ENCODE data around the gene NFATC2. TPM values are rescaled to one million over a fixed set of nuclear protein-coding genes. Genes with fewer than 3 reads are reported as not detected.
"Not testable (repeated sequence)": the region's sequence is repeated elsewhere in the genome, so short reads cannot be mapped to it uniquely, and the experiment has no call there.

NFATC2 gene
- total and polyA plus RNA-seq, 2 donors = 2.1 to 8.8 TPM

DNA sequence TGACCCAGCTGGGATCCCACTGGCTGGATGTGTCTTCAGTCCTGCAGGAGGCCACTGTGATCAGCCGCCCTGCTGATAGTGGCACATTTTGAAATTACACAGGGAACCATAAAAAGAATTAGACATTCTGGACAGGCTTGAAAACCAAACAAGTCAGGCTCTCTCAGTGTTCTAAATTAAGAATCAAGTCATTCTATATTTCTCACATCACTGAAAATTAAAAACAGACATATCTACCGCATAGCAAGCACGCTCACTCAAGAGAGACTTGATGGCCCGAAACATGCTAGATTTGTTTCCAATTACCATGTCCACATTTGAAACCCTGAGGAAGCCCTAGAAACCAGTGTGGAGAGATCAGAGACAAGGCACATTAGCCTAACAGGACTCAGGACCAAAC, 57.7 kb downstream of the NFATC2 start:
- DNase-seq (ENCODE audit: extremely low spot score) = no peak
- 95% methylated on average over 4 of the region's 4 CpGs for WGBS
- Histone ChIP-seq H3K36me3 (ENCODE audit: insufficient read depth) (no peaks in the 10 kb centered on the region), H3K4me3 (ENCODE audit: low read depth, low read length) (no peak overlapping the region), H3K27ac (ENCODE audit: low read depth) (no peak overlapping the region), H3K4me1 (ENCODE audit: insufficient read depth) (no peaks in the 10 kb centered on the region)

DNA sequence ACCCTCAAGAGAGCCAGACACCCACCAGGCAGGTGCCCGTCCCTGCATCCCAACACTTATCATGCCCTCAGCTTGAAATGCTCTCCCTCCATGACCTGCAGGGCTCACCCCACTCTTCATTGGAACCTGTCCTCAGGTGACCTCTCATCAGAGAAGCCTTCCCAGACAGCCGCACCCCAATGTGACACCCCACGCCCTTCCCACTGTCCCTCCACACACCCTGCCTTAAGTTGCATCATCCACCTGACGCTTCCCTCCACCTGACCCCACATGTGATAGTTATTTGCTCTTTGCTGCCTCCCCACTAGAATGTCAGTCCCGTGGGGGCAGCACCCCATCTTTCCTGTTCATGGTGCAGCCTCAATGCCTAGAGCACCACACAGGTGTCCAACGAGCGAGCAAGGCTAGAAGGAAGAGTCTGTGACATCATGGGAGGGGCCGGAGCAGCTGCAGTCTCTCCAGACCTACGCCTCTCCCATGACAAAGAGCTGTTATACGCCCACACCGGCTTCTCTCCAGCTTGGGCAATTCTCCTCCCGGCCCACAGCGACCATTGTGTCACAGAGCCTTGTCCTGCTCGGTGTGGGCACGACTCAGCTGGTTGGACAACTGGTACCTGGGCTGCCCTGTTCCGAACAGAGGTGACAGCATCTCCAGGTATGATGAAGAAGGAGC, 58.2 kb downstream of the NFATC2 start:
- DNase-seq (ENCODE audit: extremely low spot score) = no peak
- 86% methylated on average over 16 of the region's 16 CpGs for WGBS
- H3K36me3 ChIP-seq (ENCODE audit: insufficient read depth) = no peaks in the 10 kb centered on the region

DNA sequence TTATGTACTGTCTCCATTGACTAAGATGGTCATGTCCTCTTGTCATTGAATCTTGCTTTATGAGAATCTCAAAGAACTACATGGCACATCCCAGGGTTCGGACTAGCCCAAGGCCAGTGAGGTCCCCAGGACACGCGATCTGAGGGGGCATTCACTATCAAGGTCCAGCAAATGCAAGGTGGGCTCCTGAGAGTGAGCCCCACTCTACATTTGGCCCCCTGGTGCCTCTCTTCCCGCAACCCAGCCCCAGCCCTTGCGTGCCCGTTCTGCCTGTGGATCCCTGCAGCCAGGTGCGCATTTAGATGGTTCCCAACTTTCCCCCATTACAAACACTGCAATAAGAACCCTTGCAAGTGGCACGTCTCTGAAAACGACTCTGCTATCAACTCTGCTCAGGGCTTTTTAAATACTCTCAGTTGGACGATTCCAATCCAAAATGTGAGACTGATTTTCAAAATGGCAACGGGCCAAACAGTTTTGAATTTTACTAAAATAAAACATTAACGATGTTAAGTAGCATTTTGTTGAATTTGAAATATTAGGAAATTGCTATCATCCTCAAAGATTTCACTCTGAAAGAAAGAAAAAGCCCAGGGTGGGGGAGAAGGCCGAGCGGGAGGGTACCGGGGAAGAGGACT, 59.6 kb downstream of the NFATC2 start:
- 94% methylated on average over 15 of the region's 15 CpGs for WGBS
- DNase-seq (ENCODE audit: extremely low spot score) = no peak
- H3K4me1 ChIP-seq (ENCODE audit: insufficient read depth) = no peaks in the 10 kb centered on the region
- no peak overlapping the region for H3K4me3 ChIP-seq (ENCODE audit: low read depth, low read length)
- H3K36me3 ChIP-seq (ENCODE audit: insufficient read depth) = no peaks in the 10 kb centered on the region
- no peak overlapping the region for H3K27ac ChIP-seq (ENCODE audit: low read depth)

More for the DNA sequence above, 58.2 kb downstream of the NFATC2 start:
- Histone ChIP-seq H3K27ac (ENCODE audit: low read depth) (no peak overlapping the region), H3K4me3 (ENCODE audit: low read depth, low read length) (no peak overlapping the region), H3K4me1 (ENCODE audit: insufficient read depth) (no peaks in the 10 kb centered on the region)

DNA sequence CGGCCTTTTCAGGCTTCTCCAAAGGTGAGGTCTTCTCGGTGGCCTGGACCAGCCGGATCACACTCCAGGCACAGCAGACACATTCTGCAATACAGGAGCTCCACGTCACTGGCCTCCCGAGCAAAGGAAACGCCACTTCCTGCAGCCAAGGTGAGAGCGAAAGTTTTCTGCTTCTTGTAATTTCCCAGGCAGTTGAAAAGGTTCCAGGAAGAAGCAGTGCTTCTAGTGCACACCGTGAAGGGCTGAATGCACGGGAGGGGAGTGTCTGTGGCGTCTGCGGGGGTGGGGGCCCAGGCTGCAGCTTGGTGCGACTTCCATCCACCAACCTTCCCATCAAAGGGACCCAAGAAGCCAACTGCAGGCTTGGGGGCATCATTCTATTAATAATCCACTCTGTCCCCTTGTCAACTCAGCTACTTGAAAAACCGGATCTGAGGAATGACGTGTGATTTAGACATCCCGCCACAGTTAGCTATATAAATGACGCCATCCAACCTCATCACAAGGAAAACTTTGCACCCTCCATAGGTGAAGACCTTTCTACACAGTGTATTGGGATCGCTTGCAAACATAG, 61.1 kb downstream of the NFATC2 start:
- Histone ChIP-seq H3K27ac (ENCODE audit: low read depth) (no peak overlapping the region), H3K36me3 (ENCODE audit: insufficient read depth) (no peaks in the 10 kb centered on the region), H3K4me3 (ENCODE audit: low read depth, low read length) (no peak overlapping the region), H3K4me1 (ENCODE audit: insufficient read depth) (no peaks in the 10 kb centered on the region)
- 78% methylated on average over 17 of the region's 17 CpGs for WGBS
- no peak for DNase-seq (ENCODE audit: extremely low spot score)

DNA sequence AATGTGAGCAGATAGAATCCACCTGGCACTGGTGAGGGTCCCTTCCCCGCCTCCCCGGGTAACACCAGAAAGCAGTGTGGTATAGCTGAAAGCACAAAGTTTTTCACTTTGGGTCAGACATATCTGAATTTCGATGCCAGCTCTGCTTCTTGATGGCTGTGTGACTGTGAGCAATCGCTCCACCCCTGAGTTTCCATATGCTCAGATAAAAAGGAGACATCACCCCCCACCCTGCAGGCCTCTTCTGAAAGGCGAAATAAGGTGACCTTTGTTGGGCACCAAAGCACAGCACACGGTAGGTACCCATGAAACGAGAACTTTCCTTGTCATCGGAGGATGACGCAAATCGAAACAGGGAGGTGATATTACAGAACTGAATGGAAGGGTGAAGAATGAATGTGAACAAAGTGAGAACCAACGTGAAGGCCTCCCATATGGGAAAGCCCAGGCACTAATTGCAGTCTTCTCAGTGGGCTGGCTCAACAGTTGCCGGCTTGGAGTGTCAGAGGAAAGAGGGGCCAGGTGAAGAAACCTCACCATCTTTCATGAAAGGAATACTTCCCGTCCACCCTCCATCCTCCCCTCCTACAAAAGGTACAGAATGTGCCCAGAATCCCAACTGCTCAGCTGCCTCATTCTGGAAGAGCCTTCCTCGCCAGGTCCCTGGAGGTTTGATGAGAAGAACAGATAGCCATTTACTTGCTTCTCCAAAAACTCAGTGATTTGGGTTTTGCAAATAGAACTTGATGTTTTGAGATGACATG, 61.8 kb downstream of the NFATC2 start:
- Histone ChIP-seq H3K36me3 (ENCODE audit: insufficient read depth) (no peaks in the 10 kb centered on the region), H3K27ac (ENCODE audit: low read depth) (no peak overlapping the region), H3K4me1 (ENCODE audit: insufficient read depth) (no peaks in the 10 kb centered on the region), H3K4me3 (ENCODE audit: low read depth, low read length) (no peak overlapping the region)
- WGBS = 85% methylated on average over 14 of the region's 14 CpGs
- DNase-seq (ENCODE audit: extremely low spot score) = no peak

DNA sequence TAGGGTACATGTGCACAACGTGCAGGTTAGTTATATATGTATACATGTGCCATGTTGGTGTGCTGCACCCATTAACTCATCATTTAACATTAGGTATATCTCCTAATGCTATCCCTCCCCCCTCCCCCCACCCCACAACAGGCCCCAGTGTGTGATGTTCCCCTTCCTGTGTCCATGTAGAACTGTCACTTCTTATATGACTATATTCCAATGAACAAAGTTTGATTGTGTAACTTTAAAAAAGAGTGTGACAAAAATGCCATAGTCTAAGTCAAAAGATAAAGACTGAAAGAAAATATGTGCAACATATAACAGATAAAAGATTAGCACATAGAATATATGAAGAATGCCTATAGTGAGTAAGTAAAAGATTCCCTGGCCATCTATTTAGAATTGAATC, 66.4 kb downstream of the NFATC2 start:
- not testable (repeated sequence) for H3K4me1 ChIP-seq (ENCODE audit: insufficient read depth); DNase-seq (ENCODE audit: extremely low spot score); H3K36me3 ChIP-seq (ENCODE audit: insufficient read depth); H3K27ac ChIP-seq (ENCODE audit: low read depth); H3K4me3 ChIP-seq (ENCODE audit: low read depth, low read length)
- WGBS = 100% methylated on average over 1 of the region's 1 CpG

DNA sequence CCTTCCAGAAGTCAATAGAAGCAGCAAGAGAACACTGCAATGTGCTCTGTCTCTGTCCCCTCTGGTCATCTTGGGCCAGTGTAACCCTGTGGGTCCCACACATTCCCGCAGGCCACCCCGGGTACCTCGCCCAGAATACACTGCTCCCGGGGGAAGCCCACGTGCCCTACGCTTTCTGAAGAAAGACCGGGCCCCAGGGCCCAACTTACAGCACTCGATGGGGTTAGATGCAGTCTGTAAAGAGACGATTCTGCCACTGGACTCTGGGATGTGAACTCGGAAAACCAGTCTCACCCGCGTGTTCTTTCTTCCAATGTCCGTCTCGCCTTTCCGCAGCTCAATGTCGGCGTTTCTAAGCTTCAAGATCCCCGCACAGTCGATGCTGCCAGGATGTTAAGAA, 68.7 kb downstream of the NFATC2 start:
- Histone ChIP-seq H3K4me1 (ENCODE audit: insufficient read depth) (no peaks in the 10 kb centered on the region), H3K36me3 (ENCODE audit: insufficient read depth) (no peaks in the 10 kb centered on the region), H3K27ac (ENCODE audit: low read depth) (no peak overlapping the region), H3K4me3 (ENCODE audit: low read depth, low read length) (no peak overlapping the region)
- WGBS = 92% methylated on average over 19 of the region's 19 CpGs
- DNase-seq (ENCODE audit: extremely low spot score) = no peak

DNA sequence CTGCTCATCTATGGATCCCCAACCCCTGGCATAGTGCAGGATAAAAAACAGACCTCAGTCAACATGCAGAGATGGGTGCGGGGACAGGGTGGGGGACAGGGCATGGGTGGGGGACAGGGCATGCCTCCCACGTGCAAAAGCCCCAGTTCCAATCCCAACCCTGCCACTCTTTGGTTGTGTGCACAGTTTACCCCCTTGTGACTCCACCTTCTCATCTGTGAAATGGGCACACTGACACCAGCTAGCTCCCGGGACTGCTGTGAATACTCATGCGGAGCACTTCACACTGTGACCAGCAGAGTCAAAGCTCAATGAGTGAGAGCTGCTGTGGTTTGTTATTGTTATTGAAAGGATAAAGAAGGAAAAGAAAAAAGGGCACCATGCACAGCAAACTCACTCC, 69.3 kb downstream of the NFATC2 start:
- H3K36me3 ChIP-seq (ENCODE audit: insufficient read depth) = no peaks in the 10 kb centered on the region
- H3K27ac ChIP-seq (ENCODE audit: low read depth) = no peak overlapping the region
- no peaks in the 10 kb centered on the region for H3K4me1 ChIP-seq (ENCODE audit: insufficient read depth)
- DNase-seq (ENCODE audit: extremely low spot score) = no peak
- 97% methylated on average over 4 of the region's 4 CpGs for WGBS
- H3K4me3 ChIP-seq (ENCODE audit: low read depth, low read length) = no peak overlapping the region

DNA sequence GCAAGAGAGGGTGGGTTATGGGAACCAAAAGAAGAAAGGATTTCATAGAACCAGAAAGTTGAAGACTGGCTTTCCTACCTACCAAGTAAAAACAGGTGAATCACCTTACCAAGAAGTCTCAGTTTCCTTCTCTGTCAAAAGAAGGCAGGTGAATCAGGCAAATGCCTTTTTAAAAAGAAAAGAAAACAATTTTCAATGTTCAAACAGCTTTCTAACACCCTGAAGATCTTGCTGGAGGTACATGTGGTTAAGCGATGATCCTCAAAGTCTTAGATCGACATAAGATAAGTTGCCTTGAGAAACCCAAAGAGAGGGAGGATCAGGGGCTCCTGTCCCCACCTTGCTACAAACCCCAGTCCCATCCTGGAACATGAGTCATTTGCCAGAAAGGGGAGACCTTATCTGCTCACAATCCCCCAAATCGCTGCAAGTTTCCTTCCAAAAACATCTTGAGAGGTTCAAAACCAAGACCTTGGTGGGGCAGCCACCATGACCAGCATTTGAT, 71.6 kb downstream of the NFATC2 start:
- H3K27ac ChIP-seq (ENCODE audit: low read depth) = no peak overlapping the region
- no peaks in the 10 kb centered on the region for H3K4me1 ChIP-seq (ENCODE audit: insufficient read depth)
- no peaks in the 10 kb centered on the region for H3K36me3 ChIP-seq (ENCODE audit: insufficient read depth)
- 98% methylated on average over 3 of the region's 3 CpGs for WGBS
- DNase-seq (ENCODE audit: extremely low spot score) = no peak
- no peak overlapping the region for H3K4me3 ChIP-seq (ENCODE audit: low read depth, low read length)

DNA sequence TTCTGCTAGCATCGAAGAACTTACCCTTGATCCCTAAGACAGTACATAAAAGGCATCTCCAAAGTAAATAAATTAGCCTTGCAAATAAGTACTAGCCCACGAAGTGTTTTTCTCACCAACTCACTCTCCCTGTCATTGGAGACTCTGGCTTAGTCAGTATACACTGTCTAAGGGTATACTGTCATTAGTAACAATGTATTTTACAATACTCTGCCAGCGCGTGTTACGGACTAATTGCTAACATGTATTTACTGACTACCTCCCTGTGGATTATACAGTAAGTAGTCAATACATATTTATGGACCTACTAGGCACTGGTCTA, 72.1 kb downstream of the NFATC2 start:
- Histone ChIP-seq H3K4me3 (ENCODE audit: low read depth, low read length) (no peak overlapping the region), H3K27ac (ENCODE audit: low read depth) (no peak overlapping the region), H3K36me3 (ENCODE audit: insufficient read depth) (no peaks in the 10 kb centered on the region), H3K4me1 (ENCODE audit: insufficient read depth) (no peaks in the 10 kb centered on the region)
- no peak for DNase-seq (ENCODE audit: extremely low spot score)
- 82% methylated on average over 5 of the region's 5 CpGs for WGBS

DNA sequence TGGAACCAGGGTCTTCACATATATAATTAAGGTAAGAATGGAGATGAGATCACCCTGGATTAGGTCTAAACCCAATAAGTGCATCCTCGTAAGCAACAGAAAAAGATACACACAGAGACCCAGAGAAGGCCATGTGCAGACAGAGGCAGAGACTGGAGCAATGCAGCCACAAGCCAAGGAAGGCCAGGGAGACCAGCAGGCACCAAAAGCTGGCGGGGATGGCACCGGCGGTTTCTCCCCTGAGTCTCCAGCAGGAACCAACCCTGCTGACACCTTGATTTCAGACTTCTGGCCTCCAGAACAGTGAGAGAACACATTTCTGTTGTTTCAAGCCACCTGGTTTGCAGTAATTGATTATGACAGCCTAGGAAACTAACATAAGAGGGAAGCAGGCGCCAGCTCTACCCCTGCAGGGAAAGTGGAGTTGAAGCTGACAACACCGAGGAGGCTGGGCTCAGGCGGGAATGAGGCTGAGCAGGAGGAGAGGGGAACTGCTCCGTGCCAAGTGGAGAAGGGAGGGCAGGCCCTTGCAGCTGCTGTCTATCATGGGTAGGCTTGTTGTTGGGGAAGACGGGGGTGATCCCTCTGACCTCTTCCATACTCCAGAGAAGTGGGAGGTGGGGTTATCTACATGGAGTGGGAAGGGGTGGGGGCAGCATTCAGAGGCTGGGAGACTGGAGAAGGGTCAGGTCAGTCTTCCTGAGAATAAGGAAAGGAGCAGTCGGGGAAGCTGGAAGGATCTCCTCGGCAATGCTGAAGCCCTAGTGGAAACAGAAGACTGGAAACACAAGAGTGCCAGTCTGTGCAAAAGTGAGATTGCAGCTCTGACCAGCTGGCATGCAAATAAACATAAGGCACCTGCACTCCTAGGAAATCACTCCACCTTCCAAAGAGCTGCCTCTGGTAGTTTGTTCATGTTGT, 72.7 kb downstream of the NFATC2 start:
- no peak overlapping the region for H3K27ac ChIP-seq (ENCODE audit: low read depth)
- H3K4me3 ChIP-seq (ENCODE audit: low read depth, low read length) = no peak overlapping the region
- no peaks in the 10 kb centered on the region for H3K4me1 ChIP-seq (ENCODE audit: insufficient read depth)
- 74% methylated on average over 11 of the region's 11 CpGs for WGBS
- no peak for DNase-seq (ENCODE audit: extremely low spot score)
- no peaks in the 10 kb centered on the region for H3K36me3 ChIP-seq (ENCODE audit: insufficient read depth)

DNA sequence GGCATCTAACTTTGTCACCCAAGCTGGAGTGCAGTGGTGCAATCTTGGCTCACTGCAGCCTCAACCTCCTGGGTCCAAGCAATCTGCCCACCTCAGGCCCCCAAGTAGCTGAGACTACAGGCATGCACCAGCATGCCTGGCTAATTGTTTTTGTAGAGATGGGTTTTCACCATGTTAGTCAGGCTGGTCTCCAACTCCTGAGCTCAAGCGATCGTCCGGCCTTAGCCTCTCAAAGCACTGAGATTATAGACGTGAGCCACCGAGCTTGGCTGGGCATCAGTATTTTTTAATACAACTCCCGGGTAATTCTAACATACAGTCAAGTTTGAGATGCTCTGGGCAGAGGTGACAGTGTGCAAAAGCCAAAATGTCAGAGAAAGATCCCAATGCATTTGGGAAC, 73.5 kb downstream of the NFATC2 start:
- DNase-seq (ENCODE audit: extremely low spot score) = no peak
- 91% methylated on average over 6 of the region's 6 CpGs for WGBS
- H3K36me3 ChIP-seq (ENCODE audit: insufficient read depth) = no peaks in the 10 kb centered on the region
- H3K4me1 ChIP-seq (ENCODE audit: insufficient read depth) = no peaks in the 10 kb centered on the region
- H3K4me3 ChIP-seq (ENCODE audit: low read depth, low read length) = no peak overlapping the region
- no peak overlapping the region for H3K27ac ChIP-seq (ENCODE audit: low read depth)

DNA sequence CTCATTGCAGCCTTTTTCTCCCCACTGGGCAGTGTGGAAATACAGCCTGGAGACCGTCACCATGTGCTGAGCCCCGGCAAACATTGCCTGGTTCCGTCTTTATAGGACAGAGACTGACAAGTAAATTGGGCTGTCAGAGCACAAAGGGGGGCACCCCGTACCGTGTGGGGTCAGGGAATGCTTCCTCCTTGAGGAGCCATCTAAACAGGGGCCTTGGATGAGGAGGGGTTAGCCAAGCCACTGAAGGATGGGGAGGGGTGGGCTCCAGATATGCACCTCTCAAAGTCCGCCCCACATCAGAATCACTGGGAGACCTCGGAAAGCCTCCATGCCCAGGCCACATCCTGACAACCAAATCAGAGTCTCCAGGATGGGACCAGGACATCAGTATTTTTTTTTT, 73.9 kb downstream of the NFATC2 start:
- H3K4me1 ChIP-seq (ENCODE audit: insufficient read depth) = no peaks in the 10 kb centered on the region
- H3K4me3 ChIP-seq (ENCODE audit: low read depth, low read length) = no peak overlapping the region
- WGBS = 93% methylated on average over 7 of the region's 7 CpGs
- no peak for DNase-seq (ENCODE audit: extremely low spot score)
- no peak overlapping the region for H3K27ac ChIP-seq (ENCODE audit: low read depth)
- no peaks in the 10 kb centered on the region for H3K36me3 ChIP-seq (ENCODE audit: insufficient read depth)
